RKO (cell line): ENCODE results near the gene ATRIP.
A peak's percentile ranks its signal among the peaks of the same experiment; 100 is the strongest.
"Not testable (repeated sequence)": the region's sequence is repeated elsewhere in the genome, so short reads cannot be mapped to it uniquely, and the experiment has no call there.

Source experiments
- DNase-seq: peaks from one replicate; pipeline ENCODE4 v3.0.0-alpha.2; 2016; ENCODE audit warnings: low spot score

Gene ATRIP

DNA sequence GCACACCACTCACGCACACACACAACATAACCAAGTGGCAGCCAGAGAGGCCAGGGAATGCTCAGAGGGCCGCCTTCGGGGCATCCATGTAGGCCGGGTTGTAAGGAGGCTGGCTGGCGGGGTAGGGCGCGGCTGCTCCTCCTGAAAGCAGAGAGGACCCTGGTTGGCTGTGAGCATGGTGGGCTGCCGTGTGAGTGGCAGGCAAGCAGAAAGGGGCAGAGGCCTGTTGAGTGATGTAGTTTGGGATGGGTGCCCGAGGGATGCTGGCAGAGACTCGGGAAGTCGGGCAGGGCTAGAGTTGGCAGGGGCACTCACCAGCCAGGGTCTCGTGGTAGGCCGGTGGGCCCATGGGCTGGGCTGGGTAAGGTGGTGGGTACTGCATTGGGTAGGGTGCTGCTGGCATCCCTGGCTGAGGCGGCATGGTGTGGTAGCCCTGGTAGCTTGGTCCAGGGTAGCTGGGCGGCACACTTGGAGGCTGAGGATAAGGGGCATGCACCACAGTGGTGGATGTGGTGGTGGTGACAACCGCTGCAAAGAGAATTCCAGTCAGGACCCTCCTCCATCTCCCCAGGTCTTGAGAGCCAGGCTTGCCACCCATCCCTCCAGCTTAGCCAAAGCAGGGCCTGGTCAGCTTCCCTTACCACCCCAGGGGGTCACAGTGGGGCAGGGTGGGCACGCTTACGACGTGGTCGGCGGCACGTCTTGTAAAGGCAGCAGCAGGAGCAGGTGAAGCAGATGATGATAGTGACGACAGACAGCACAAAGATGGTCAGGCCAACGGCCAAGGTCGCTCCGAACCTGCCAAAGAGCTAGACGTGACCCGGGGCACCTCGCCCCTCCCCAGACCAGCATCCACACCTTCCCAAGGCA is 22.7 kb downstream of the ATRIP start:
- no peak for DNase-seq

- no peak for DNase-seq
These were observed 23.7 kb downstream of the ATRIP start for GRCh38 chr3:48470286-48470685.

DNA sequence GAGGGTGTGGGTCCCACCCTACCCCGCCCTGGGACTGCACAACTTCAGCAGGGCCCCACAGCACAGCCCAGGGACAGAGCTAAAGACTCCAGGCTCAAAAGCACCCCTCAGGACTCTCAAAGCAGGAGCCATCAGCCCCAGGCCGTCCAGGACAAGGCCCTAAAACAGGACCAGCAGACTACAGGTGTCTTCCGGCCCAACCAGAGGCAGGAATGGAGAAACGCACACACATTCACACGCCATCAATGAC is 26.1 kb downstream of the ATRIP start:
- no peak for DNase-seq

DNA sequence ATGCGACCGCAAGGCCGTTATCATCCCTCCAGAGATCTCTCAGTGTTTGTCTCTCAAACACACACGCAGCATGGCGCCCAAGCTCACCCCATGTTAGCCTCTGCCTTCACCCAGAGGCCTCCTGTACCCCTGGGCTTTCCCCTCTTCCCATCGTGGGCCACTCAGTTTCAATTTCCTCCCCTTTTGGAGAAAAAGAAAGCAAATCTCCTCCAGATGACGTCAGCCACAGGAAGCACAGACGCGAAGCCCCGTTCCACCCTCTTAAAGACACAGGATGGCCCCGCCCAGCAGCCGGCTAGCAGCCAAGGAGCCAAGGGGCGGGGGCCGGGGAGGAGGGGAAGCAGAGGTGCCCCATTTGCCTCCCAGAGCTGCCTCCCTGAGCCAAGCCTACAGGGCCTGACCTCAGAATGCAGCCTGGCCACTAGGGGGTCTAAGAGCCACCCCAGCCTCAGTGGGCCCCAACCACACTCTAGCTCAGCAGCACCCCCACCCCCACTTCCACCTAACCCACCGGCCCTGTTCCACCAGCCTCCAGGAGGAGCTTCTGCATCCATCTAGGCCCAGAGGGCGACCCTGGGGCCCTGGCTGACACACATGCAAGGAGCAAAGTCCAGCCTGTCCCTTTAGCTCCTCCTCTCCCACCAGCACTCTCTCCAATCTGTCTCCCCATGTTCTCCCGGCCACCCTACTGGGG is 26.5 kb downstream of the ATRIP start:
- peak; percentile 94 for DNase-seq

- no peak for DNase-seq
These were observed 27.0 kb downstream of the ATRIP start for GRCh38 chr3:48473617-48473952.

- not testable (repeated sequence) for DNase-seq
These were observed 27.5 kb downstream of the ATRIP start for GRCh38 chr3:48474031-48474430.

- no peak for DNase-seq
These were observed 28.1 kb downstream of the ATRIP start for GRCh38 chr3:48474619-48475018.

DNA sequence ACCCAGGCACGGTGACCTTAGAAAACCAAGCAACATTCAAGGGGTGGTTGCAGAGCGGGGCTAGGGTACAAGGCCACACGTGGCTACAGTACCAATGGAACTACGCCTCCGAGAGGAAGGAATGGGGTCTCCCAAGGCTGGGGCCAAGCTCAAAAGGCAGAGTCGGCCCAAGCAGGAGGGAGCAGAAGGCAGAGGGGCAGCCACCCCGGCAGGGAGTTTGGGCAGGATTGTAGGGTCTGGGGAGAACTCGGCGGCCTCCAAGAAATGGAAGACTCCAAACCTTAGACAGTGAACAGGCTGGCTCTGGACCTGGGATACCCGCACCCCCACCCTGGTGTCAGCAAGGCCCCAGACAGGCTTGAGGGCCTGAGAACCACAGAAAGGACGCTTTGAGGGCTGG is 28.7 kb downstream of the ATRIP start:
- no peak for DNase-seq

- no peak for DNase-seq
These were observed 30.0 kb downstream of the ATRIP start for GRCh38 chr3:48476426-48477053.

GRCh38 chr3:48477959-48478520 is 31.5 kb downstream of the ATRIP start:
- no peak for DNase-seq

GRCh38 chr3:48478626-48479555 is 32.4 kb downstream of the ATRIP start:
- DNase-seq = no peak

DNA sequence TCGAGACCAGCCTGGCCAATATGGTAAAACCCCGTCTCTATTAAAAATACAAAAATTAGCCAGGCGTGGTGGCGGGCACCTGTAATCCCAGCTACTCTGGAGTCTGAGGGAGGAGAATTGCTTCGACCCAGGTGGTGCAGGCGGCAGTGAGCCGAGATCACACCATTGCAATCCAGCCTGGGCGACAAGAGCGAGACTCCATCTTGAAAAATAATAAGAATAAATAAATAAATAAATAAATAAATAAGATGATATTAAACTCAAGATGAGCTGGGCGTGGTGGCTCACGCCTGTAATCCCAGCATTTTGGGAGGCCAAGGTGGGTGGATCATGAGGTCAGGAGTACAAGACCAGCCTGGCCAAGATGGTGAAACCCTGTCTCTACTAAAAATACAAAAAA is 34.4 kb downstream of the ATRIP start:
- DNase-seq = not testable (repeated sequence)

DNA sequence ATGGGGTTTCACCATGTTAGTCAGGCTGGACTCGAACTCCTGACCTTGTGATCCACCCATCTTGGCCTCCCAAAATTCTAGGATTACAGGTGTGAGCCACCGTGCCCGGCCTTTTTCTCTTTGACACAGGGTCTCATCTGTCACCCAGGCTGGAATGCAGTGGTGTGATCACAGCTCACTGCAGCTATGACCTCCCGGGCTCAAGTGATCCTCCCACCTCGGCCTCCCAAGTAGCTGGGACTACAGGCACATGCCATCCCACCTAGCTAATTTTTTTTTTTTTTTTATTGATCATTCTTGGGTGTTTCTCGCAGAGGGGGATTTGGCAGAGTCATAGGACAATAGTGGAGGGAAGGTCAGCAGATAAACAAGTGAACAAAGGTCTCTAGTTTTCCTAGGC is 36.3 kb downstream of the ATRIP start:
- DNase-seq = not testable (repeated sequence)

- no peak for DNase-seq
These were observed 40.4 kb downstream of the ATRIP start for GRCh38 chr3:48486952-48487351.

DNA sequence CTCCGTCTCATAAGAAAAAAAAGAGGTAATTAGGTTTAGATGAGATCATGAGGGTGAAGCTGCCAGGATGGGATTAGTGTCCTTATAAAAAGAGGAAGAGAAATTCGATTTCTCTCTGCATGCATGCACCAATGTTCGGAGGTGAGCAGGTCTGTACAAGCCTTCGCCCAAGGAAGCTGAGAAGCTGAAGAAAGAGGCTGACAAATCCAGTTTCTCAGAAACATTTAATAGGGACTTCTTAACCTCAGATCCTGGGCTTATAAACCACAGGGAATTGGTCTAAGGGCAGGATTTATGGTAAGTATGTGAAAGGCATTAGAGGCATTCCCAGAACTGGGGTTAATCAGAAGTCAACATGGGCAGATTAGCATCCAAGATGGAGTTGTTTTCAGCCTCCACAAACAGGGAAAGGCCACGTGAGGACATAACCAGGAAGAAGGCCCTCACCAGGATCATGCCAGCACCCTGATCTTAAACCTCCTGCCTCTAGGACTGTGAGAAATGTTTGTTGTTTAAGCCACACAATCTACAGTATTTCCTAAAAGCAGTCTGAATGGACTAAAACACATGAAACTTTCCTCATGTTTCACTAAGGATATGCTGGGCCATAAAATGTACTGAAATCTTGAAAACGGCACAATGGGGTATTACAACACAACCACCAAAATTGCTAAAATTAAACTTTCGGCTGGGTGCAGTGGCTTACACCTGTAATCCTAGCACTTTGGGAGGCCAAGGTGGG is 46.1 kb downstream of the ATRIP start:
- no peak for DNase-seq

GRCh38 chr3:48493203-48493501 is 46.6 kb downstream of the ATRIP start:
- DNase-seq = no peak

GRCh38 chr3:48500656-48501055 is 54.1 kb downstream of the ATRIP start:
- no peak for DNase-seq

- no peak for DNase-seq
These were observed 54.7 kb downstream of the ATRIP start for GRCh38 chr3:48501196-48501595.

GRCh38 chr3:48502121-48502520 is 55.6 kb downstream of the ATRIP start:
- no peak for DNase-seq

GRCh38 chr3:48502728-48503168 is 56.2 kb downstream of the ATRIP start:
- no peak for DNase-seq

DNA sequence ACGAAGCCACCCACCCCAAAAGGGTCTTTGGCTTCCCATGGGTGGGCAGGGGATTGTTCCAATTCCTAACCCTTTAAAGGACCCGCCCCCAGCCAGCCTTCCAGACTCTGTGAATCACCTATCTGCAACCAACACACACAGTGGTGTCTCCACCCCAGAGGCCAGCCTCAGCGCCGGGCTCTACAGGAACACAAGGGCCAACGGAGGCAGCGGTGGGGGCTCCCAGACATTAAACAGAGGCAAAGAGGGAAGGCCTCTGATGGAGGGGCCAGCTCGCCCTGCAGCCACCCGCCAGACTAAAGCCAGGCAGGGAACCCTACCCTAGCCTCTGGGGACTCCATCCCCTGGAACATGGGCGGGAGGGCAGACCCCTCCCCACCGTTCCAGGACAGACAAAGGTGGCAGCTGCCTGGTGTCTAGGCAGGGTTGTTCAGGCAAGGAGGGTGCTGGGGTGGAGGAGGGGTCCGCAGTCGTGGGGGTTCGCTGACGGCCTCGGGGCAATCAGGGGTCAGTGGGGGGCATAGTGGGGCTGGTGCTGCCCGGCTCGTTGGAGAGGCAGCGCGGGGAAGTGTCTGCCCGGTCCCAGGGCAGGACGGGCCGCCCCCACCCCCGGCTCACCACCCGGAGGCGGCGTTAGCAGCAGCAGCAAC is 57.0 kb downstream of the ATRIP start:
- no peak for DNase-seq
